ENCODE measurements around the gene FOSB. TPM values are rescaled to one million over a fixed set of nuclear protein-coding genes. Genes with fewer than 3 reads are reported as not detected.

FOSB gene
- total and polyA plus RNA-seq, 2 donors (not counting 3 experiments of a cell fraction or from before 2014, with no cell fraction given): 2.0 to 10.7 TPM

DNA sequence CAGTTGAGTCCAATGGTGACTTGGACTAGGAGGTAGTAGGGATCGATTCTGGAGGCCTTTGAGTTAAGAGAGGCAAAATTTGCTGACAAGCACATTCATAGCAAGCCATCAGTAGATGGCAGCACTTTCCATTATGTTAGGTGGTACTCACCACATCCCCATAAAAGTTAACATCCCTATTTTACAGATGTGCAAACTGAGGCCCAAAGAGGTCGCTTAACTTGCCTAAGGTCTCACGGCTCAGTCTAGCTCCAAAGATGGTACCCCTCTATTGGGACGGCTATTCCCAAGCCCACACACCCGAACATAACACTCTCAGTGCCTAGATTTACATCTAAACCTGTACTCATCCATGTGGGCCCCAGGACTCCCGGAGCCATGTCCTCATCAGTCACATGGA, 21.5 kb upstream of the FOSB start:
- Histone ChIP-seq H3K27ac (ENCODE audit: insufficient read depth, low read depth, low read length) (no peak overlapping the region), H3K9ac (replicated peaks; ENCODE audit: extremely low read depth, insufficient read depth, low read length) (no peak overlapping the region), H3K9me3 (replicated peaks; ENCODE audit: control insufficient read depth, insufficient read depth, low read length) (no peaks in the 10 kb centered on the region), H3K4me2 (ENCODE audit: insufficient read depth, low read length) (no peak overlapping the region), H3K9me1 (replicated peaks; ENCODE audit: control insufficient read depth, extremely low read depth, insufficient read depth, low read length) (no peaks in the 10 kb centered on the region), H2AFZ (ENCODE audit: low read depth, low read length) (no peak overlapping the region), H3K36me3 (ENCODE audit: control insufficient read depth in 2 of 2, extremely low read depth in 1 of 2, insufficient read depth in 2 of 2, low read length in 2 of 2) (no peaks in the 10 kb centered on the region), H3K4me3 (replicated peaks in 1 of 3; ENCODE audit: insufficient read depth in 1 of 3, low read depth in 1 of 3, low read length in 3 of 3) (no peak overlapping the region), H3K27me3 (ENCODE audit: control insufficient read depth in 2 of 2, insufficient read depth in 2 of 2, low read length in 2 of 2) (no peaks in the 10 kb centered on the region), H3K4me1 (ENCODE audit: control insufficient read depth, extremely low read depth, insufficient read depth, low read length) (peaks cover 33% of the 10 kb centered on the region), H4K20me1 (replicated peaks; ENCODE audit: control insufficient read depth, extremely low read depth, insufficient read depth, low read length) (no peaks in the 10 kb centered on the region), H3K79me2 (ENCODE audit: control insufficient read depth, insufficient read depth, low read length) (no peaks in the 10 kb centered on the region)
- TF ChIP-seq, protein P1, sequence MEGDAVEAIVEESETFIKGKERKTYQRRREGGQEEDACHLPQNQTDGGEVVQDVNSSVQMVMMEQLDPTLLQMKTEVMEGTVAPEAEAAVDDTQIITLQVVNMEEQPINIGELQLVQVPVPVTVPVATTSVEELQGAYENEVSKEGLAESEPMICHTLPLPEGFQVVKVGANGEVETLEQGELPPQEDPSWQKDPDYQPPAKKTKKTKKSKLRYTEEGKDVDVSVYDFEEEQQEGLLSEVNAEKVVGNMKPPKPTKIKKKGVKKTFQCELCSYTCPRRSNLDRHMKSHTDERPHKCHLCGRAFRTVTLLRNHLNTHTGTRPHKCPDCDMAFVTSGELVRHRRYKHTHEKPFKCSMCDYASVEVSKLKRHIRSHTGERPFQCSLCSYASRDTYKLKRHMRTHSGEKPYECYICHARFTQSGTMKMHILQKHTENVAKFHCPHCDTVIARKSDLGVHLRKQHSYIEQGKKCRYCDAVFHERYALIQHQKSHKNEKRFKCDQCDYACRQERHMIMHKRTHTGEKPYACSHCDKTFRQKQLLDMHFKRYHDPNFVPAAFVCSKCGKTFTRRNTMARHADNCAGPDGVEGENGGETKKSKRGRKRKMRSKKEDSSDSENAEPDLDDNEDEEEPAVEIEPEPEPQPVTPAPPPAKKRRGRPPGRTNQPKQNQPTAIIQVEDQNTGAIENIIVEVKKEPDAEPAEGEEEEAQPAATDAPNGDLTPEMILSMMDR (IDR thresholded peaks at IDR 0.05; ENCODE audit: extremely low read depth in 1 of 2, insufficient read depth in 1 of 2, low read depth in 1 of 2, low read length in 2 of 2): peak; percentile 42
- TF ChIP-seq JUN (IDR thresholded peaks at IDR 0.05; ENCODE audit: borderline replicate concordance, insufficient read depth, insufficient read length, low read depth): no peak
- peak; percentile 42 for FAIRE-seq
- CTCF ChIA-PET: interaction anchor here (1.4 to 2.2 kb wide), 6 partner anchors 10 to 39 kb away, joined by 4 to 23 read pairs (median 9); partner anchors contain the start of gene FOSB
- BruUV-seq (replicated peaks): no TSS peak
- dilution Hi-C loops (cut with MboI; ENCODE audit: extremely low pct_ligation_motif_present, low sequenced_read_pairs) (no loop called here), intact Hi-C loops (cut with micrococcal nuclease) (no loop called here)
- POLR2A ChIA-PET: no interaction called here
- DNase-seq (ENCODE audit: low read depth, low spot score): peak; percentile 47

DNA sequence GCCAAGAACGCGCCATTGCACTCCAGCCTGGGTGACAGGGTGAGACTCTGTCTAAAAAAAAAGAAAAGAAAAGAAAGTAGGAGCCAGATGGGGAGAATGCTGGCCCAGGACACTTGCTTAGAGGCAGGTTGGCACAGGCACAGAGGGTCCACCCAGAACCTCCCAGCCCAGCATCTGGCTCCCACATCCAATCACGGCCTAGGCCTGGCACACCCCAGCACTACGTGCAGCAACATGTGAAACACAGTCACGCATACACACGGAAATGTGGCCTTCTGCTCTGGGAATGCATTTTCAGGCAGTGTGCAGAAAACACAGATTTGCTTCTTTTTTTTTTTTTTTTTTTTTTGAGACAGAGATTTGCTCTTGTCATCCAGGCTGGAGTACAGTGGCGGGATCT, 20.9 kb upstream of the FOSB start:
- no peak for TF ChIP-seq JUN (IDR thresholded peaks at IDR 0.05; ENCODE audit: borderline replicate concordance, insufficient read depth, insufficient read length, low read depth)
- no peak for TF ChIP-seq GATA2 (IDR thresholded peaks at IDR 0.05; ENCODE audit: insufficient read depth, insufficient read length, low read depth, low read length)
- TF ChIP-seq POLR2A (IDR thresholded peaks at IDR 0.05; ENCODE audit: low read depth, low read length): no peak
- TF ChIP-seq, protein P1 (IDR thresholded peaks at IDR 0.05; ENCODE audit: extremely low read depth in 1 of 2, insufficient read depth in 1 of 2, low read depth in 1 of 2, low read length in 2 of 2): no peak
- TF ChIP-seq MYC (IDR thresholded peaks at IDR 0.05; ENCODE audit: low read depth, low read length): no peak
- no peak for TF ChIP-seq FOS (IDR thresholded peaks at IDR 0.05; ENCODE audit: borderline replicate concordance, insufficient read depth, low read length)
- no peak for TF ChIP-seq EZH2 (IDR thresholded peaks at IDR 0.05; ENCODE audit: borderline replicate concordance, low read depth, low read length, severe bottlenecking)
- TF ChIP-seq, protein P2, sequence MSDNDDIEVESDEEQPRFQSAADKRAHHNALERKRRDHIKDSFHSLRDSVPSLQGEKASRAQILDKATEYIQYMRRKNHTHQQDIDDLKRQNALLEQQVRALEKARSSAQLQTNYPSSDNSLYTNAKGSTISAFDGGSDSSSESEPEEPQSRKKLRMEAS (IDR thresholded peaks at IDR 0.05; ENCODE audit: insufficient read depth, insufficient read length): no peak
- Histone ChIP-seq H3K9ac (replicated peaks; ENCODE audit: extremely low read depth, insufficient read depth, low read length) (no peak overlapping the region), H4K20me1 (replicated peaks; ENCODE audit: control insufficient read depth, extremely low read depth, insufficient read depth, low read length) (no peaks in the 10 kb centered on the region), H2AFZ (ENCODE audit: low read depth, low read length) (no peak overlapping the region), H3K4me1 (ENCODE audit: control insufficient read depth, extremely low read depth, insufficient read depth, low read length) (peaks cover 37% of the 10 kb centered on the region), H3K27me3 (ENCODE audit: control insufficient read depth in 2 of 2, insufficient read depth in 2 of 2, low read length in 2 of 2) (no peaks in the 10 kb centered on the region), H3K9me3 (replicated peaks; ENCODE audit: control insufficient read depth, insufficient read depth, low read length) (no peaks in the 10 kb centered on the region), H3K4me3 (replicated peaks in 1 of 3; ENCODE audit: insufficient read depth in 1 of 3, low read depth in 1 of 3, low read length in 3 of 3) (no peak overlapping the region), H3K27ac (ENCODE audit: insufficient read depth, low read depth, low read length) (no peak overlapping the region), H3K36me3 (ENCODE audit: control insufficient read depth in 2 of 2, extremely low read depth in 1 of 2, insufficient read depth in 2 of 2, low read length in 2 of 2) (no peaks in the 10 kb centered on the region), H3K4me2 (ENCODE audit: insufficient read depth, low read length) (no peak overlapping the region), H3K9me1 (replicated peaks; ENCODE audit: control insufficient read depth, extremely low read depth, insufficient read depth, low read length) (no peaks in the 10 kb centered on the region), H3K79me2 (ENCODE audit: control insufficient read depth, insufficient read depth, low read length) (no peaks in the 10 kb centered on the region)
- CTCF ChIA-PET: interaction anchor here (1.4 to 2.2 kb wide), 3 partner anchors 21 to 39 kb away, joined by 5 to 11 read pairs (median 5); partner anchors contain the start of gene FOSB
- dilution Hi-C loops (cut with MboI; ENCODE audit: extremely low pct_ligation_motif_present, low sequenced_read_pairs): no loop called here
- BruUV-seq (replicated peaks): no TSS peak
- intact Hi-C loops (cut with micrococcal nuclease): no loop called here
- POLR2A ChIA-PET: no interaction called here
- no peak for DNase-seq (ENCODE audit: low read depth, low spot score)
- FAIRE-seq: no peak

Measured in endothelial cell of umbilical vein (primary cell).